GM13977 (cell line): Measurements from ENCODE around the gene STUM.

Source experiments
- DNase-seq: peaks from one replicate; pipeline ENCODE4 v3.0.0; 2012; ENCODE audit warnings: low spot score
- in situ Hi-C: fragments of 300-500 bp; cut with MboI; formaldehyde crosslinking; loops from one replicate; pipeline ENCODE4 v1.12.0; 2022; ENCODE audit warnings: low sequenced_read_pairs, low pct_unique_long_range_greater_than_20kb, mixed read lengths, inconsistent platforms; ENCODE audit not compliant: unreplicated experiment
- TF ChIP-seq, protein P1 (sequence below): IDR thresholded peaks from 2 replicates; pipeline ENCODE4 v1.5.1; 2012; ENCODE audit warnings: mild to moderate bottlenecking, control low read depth; ENCODE audit not compliant: insufficient read depth; ENCODE audit errors: extremely low read depth, missing control alignments

The STUM gene

DNA sequence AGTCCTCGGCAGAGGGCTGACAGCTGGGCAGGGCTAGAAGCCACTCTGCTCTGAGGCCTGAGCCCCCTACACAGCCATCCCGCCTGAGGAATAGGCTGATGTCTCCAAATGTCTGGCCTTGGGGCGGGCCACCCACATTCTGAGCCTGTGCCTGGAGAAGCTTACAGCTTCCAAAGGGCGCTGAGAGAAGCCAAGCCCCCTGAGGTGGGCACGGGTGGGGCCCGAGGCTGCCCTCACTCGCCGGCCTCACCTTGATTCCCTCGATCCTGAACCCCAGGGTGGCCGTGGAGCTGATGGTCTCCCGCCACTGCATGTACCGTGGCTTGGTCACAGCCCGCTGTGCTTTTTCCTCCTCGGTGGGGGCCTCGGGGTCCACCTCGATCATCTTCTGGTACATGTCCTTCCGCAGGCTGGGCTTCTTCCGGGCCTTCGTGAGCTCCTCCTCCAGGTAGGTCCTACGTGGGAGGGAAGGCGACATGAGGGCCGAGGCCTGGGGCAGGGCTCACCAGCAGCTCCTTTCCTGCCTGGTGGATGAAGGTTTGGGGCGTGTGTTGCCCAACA lies 93.2 kb downstream of the STUM start:
- DNase-seq, result no peak
- in situ Hi-C loops, result no loop called here
- TF ChIP-seq, protein P1, sequence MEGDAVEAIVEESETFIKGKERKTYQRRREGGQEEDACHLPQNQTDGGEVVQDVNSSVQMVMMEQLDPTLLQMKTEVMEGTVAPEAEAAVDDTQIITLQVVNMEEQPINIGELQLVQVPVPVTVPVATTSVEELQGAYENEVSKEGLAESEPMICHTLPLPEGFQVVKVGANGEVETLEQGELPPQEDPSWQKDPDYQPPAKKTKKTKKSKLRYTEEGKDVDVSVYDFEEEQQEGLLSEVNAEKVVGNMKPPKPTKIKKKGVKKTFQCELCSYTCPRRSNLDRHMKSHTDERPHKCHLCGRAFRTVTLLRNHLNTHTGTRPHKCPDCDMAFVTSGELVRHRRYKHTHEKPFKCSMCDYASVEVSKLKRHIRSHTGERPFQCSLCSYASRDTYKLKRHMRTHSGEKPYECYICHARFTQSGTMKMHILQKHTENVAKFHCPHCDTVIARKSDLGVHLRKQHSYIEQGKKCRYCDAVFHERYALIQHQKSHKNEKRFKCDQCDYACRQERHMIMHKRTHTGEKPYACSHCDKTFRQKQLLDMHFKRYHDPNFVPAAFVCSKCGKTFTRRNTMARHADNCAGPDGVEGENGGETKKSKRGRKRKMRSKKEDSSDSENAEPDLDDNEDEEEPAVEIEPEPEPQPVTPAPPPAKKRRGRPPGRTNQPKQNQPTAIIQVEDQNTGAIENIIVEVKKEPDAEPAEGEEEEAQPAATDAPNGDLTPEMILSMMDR, result no peak

DNA sequence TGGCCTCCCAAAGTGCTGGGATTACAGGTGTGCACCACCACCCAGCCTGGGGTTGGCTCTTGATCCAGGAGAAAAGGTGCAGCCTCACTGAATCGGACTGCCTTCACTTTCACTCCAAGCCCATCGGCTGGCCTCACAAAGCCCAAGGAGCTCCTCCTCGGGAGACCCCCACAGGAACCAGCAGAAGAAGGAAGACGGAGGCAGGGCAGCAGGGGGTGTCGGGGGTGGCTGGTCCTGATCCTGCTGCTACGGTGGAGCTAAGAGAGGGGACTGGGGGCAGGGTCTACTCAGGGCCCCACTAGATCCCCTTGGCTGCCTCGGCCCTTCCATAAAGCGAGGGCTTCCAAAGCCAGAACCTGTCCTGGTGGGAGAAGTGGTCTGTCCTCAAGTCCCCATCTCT lies 93.9 kb downstream of the STUM start:
- DNase-seq, result no peak
- TF ChIP-seq, protein P1, result no peak
- in situ Hi-C loops, result no loop called here

DNA sequence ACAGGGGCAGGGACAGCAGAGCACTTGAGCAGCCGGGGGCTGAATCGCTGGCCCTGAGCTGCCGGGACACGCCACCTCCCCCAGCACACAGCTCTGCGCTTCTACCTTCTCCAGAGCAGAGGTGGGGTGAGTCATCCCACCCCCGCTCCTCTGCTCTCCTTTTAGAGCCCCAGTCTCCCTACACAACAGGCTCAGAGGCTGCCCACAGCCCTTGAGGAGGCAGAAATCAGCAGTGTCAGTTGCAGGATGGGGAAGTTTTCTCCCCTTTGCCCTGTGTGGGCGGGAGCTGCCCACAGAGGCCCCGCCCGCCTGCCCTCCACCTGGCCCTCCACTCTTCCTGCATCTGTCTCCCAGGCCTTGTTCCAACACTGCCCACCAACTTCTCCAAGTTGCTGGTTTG lies 94.6 kb downstream of the STUM start:
- DNase-seq, result peak; percentile 85
- in situ Hi-C loops, result no loop called here
- TF ChIP-seq, protein P1, result no peak

DNA sequence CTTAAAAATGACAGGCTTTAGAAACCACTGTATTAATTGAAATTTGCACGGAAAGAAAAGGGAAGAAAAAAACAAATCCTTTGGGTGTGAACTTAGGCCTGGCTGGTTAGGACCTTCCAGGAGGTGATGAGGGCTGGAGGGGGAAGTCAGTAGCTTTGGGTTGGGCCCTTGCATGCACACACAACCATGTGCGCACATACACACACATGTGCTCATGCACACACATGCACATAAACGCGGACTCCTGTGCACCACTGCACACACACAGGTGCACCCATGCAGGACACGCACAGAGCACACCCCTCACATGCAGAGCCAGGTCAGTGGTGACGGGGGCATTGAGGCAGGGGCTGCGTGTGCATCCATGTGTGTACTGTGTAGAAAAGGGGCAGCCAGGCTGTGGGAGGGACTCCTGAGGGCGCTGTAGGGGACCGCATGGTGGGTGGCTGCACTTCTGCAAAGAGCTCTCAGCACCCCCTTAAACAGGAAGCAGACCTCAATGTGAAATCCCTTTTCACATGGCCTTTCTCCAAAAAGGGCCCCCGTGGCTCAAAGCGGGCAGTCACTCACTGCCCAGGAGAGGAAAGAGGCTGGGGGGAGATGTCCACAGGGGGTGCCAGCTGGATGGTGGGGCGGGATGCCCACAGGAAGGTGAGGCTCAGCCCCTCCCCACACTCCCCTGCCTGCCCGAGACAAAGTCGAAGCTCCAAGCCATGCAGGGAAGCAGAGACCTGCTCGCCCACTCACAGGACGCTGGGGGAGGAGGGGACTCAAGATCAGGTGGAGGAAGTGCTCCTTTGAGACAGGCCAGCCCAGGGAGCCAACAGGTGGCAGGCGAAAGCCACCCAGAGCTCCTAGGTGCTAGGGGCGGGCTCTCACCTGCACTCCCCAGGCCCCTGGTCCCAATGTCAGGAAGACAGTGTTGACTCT lies 95.3 kb downstream of the STUM start:
- peak; percentile 79 for DNase-seq
- TF ChIP-seq, protein P1, result peak; percentile 57

DNA sequence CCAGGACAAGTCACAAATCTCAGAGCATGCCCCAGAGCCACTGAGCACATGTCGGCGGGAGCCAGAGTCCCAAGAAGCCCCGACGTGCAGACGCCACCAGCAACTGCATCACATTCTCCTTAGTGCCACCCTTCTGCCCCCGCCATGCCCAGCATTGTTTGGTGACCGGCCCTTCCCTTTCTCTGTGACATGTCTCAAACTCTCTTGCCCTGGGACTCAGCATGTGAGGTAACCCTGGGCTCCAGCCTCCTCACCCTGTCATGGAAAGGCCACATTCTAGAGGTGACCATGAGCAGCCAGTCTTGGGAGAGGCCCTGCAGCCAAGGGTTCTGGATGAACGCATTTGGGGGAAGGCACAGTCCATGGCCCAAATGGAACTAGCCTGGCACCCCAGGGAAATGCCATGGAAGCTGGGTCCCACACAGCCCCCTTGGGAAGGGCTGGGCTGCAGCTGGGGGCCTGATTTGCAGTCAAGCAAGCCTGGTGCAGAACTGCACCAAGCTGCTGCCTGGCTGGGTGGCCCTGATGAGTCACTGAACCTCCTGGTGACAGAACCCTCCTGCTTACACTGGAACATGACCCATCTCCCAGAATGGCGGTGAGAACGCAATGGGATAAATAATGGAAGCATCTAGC lies 96.1 kb downstream of the STUM start:
- no peak for DNase-seq
- TF ChIP-seq, protein P1, result no peak
- in situ Hi-C loops, result no loop called here

More for the DNA sequence above, 95.3 kb downstream of the STUM start:
- in situ Hi-C loops, result no loop called here

DNA sequence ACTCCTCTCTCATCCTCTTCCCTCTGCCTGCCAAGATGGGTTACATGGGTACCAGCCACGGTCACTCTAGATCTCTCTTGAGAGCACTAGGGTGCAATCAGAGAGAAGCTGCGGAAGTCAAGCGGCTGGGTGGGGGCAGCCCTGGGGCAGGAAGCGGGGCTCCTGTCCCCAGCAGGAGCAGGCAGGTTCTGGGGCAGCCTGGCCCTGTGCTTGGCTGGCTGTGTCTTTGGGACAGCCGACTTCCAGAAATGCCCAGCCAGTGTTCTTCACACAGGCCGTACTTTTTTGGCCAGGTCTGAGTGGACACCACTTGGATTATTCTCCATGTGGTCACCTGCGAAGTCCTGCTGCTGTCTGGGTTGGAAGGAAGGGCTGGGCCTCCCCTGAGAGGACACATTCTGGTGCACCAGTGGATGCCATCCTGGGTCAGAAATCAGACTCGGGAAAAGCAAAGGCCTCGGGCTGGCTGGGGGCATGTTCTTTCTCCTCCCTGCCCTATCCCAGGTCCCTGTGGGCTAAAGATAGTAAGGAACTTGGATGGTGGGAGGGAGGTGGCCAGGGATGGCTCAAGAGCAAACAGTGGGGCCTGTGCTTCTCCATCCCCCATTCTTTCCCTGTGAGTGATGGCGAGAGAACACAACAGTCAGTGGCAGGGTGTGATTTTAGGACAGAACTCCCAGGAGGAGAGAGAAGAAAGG lies 96.9 kb downstream of the STUM start:
- DNase-seq, result no peak
- in situ Hi-C loops, result no loop called here
- TF ChIP-seq, protein P1, result no peak
